Smooth muscle cell (in vitro differentiated cells): ENCODE measurements around the gene TOMM7. TPM values are rescaled to one million over a fixed set of nuclear protein-coding genes. Genes with fewer than 3 reads are reported as not detected.

Experiments used
- DNase-seq: peaks from one replicate; lab custom pipeline; 2025; ENCODE audit not compliant: unreplicated experiment; lab: John Stamatoyannopoulos, UW
- H2AFZ ChIP-seq: fragments of 200-600 bp; sonication (generic); 2 replicates; pipeline ENCODE4 v1.6.0; 2016; ENCODE audit warnings: antibody characterized with exemption, low read depth, mild to moderate bottlenecking
- H3F3A ChIP-seq: fragments of 200-600 bp; sonication (generic); 2 replicates; pipeline ENCODE4 v1.6.0; 2017; ENCODE audit warnings: antibody characterized with exemption, low read depth
- H3K27ac ChIP-seq: fragments of 200-600 bp; sonication (generic); 2 replicates; pipeline ENCODE4 v1.5.1; 2016; ENCODE audit warnings: low read depth, mild to moderate bottlenecking
- H3K27me3 ChIP-seq: fragments of 200-600 bp; sonication (generic); 2 replicates; pipeline ENCODE4 v1.6.1; 2016; ENCODE audit warnings: low read depth, mild to moderate bottlenecking
- H3K36me3 ChIP-seq: fragments of 200-600 bp; sonication (generic); 2 replicates; pipeline ENCODE4 v1.5.1; 2016; ENCODE audit warnings: low read depth
- H3K4me1 ChIP-seq: fragments of 200-600 bp; sonication (generic); 2 replicates; pipeline ENCODE4 v1.5.1; 2016; ENCODE audit warnings: low read depth
- H3K4me2 ChIP-seq: fragments of 200-600 bp; sonication (generic); 2 replicates; pipeline ENCODE4 v1.6.0; 2016; ENCODE audit warnings: mild to moderate bottlenecking
- H3K4me3 ChIP-seq: fragments of 200-600 bp; sonication (generic); 2 replicates; pipeline ENCODE4 v1.5.1; 2016; ENCODE audit warnings: mild to moderate bottlenecking
- H3K79me2 ChIP-seq: fragments of 200-600 bp; sonication (generic); 2 replicates; pipeline ENCODE4 v1.6.0; 2016; ENCODE audit warnings: low read depth, mild to moderate bottlenecking
- H3K9ac ChIP-seq: fragments of 200-600 bp; sonication (generic); 2 replicates; pipeline ENCODE4 v1.6.0; 2016; ENCODE audit warnings: low read depth
- H3K9me3 ChIP-seq: fragments of 200-600 bp; sonication (generic); replicated peaks from 2 replicates; pipeline ENCODE4 v1.5.1; 2016; ENCODE audit warnings: low read depth
- H4K20me1 ChIP-seq: fragments of 200-600 bp; sonication (generic); 2 replicates; pipeline ENCODE4 v1.6.0; 2016; ENCODE audit warnings: low read depth
- WGBS: methylation state at CpG from one replicate; pipeline ENCODE4 v1.1.7; 2016; ENCODE audit warnings: low lambda C conversion rate; 5-methylcytosine and 5-hydroxymethylcytosine counted together
- polyA plus RNA-seq: library from polyadenylated mRNA; unstranded; fragments of >200 nt; fragmentation: Nextera tagmentation; extraction: Ambion mirVana; gene quantifications from 2 replicates; pipeline ENCODE4 v1.2.1, GENCODE V29; 2016
- total RNA-seq: library from RNA; depleted of rRNA; stranded (reverse); fragments of >200 nt; gene quantifications from 2 replicates; pipeline ENCODE4 v1.2.3, GENCODE V29; 2014
- TF ChIP-seq, protein P1 (sequence below): fragments of 200-600 bp; sonication (generic); IDR thresholded peaks from 2 replicates; pipeline ENCODE4 v1.5.1; 2017; ENCODE audit warnings: borderline replicate concordance, mild to moderate bottlenecking, antibody characterized with exemption; ENCODE audit not compliant: insufficient read depth, poor library complexity, severe bottlenecking

TOMM7 gene
- total RNA-seq: 78.1 and 202 TPM in 2 replicates
- 285 and 293 TPM in 2 replicates for polyA plus RNA-seq

DNA sequence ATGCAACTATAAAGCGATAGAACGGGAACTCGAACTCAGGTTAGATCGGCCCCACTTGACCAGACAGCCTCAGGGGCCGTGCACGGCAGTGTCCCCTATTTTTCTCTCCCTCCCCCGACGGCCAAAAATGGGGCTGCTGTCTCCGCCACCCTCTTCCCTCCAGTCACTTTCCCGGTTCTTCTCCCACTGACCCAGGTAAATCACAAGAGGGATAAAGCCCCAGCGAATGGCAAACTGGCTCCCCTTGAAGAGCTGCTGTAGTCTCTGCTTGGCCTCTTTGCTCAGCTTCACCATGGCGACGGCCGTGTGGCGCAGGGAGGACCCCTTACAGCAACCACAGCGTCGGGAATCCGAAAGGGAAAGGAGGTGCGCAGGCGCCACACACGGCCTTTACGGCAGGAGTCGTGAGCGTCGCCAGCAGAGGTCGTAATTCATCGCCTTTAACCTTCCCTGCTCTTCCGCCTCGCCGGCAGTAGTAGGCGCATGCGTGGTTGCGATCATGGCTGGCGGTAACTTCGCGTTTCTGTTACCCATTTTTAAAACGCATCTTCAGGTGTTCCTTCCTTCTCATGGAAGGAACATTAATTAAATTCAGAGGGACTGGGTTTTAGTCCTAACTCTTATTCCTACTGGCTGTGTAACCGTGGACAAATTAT is at the start of gene TOMM7:
Gene TOMM7 (minus strand): TSS at position 364 of the 656 bp plus-strand sequence. CDS start 70 bp downstream, at position 294.
- TF ChIP-seq, protein P1, sequence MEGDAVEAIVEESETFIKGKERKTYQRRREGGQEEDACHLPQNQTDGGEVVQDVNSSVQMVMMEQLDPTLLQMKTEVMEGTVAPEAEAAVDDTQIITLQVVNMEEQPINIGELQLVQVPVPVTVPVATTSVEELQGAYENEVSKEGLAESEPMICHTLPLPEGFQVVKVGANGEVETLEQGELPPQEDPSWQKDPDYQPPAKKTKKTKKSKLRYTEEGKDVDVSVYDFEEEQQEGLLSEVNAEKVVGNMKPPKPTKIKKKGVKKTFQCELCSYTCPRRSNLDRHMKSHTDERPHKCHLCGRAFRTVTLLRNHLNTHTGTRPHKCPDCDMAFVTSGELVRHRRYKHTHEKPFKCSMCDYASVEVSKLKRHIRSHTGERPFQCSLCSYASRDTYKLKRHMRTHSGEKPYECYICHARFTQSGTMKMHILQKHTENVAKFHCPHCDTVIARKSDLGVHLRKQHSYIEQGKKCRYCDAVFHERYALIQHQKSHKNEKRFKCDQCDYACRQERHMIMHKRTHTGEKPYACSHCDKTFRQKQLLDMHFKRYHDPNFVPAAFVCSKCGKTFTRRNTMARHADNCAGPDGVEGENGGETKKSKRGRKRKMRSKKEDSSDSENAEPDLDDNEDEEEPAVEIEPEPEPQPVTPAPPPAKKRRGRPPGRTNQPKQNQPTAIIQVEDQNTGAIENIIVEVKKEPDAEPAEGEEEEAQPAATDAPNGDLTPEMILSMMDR: peak; percentile 40
- H3K27ac ChIP-seq: peak within 1 kb of the TSS; percentile 67
- peak within 1 kb of the TSS; percentile 92 for H3K4me2 ChIP-seq
- peak within 1 kb of the TSS; percentile 95 for H2AFZ ChIP-seq
- H3K9ac ChIP-seq: peak within 1 kb of the TSS; percentile 71
- H3K36me3 ChIP-seq: no peaks in the 10 kb centered on the region
- peak within 1 kb of the TSS; percentile 83 for H3K4me3 ChIP-seq
- under 1% methylated on average over 38 of the region's 38 CpGs for WGBS
- peaks cover 10% of the 10 kb centered on the region for H3K4me1 ChIP-seq
- no peaks in the 10 kb centered on the region for H3K9me3 ChIP-seq
- H3K79me2 ChIP-seq: peaks cover 15% of the 10 kb centered on the region
- H4K20me1 ChIP-seq: peaks cover 26% of the 10 kb centered on the region
- H3K27me3 ChIP-seq: no peaks in the 10 kb centered on the region
- DNase-seq: peak; percentile 55
- H3F3A ChIP-seq: peaks cover 3% of the 10 kb centered on the region

DNA sequence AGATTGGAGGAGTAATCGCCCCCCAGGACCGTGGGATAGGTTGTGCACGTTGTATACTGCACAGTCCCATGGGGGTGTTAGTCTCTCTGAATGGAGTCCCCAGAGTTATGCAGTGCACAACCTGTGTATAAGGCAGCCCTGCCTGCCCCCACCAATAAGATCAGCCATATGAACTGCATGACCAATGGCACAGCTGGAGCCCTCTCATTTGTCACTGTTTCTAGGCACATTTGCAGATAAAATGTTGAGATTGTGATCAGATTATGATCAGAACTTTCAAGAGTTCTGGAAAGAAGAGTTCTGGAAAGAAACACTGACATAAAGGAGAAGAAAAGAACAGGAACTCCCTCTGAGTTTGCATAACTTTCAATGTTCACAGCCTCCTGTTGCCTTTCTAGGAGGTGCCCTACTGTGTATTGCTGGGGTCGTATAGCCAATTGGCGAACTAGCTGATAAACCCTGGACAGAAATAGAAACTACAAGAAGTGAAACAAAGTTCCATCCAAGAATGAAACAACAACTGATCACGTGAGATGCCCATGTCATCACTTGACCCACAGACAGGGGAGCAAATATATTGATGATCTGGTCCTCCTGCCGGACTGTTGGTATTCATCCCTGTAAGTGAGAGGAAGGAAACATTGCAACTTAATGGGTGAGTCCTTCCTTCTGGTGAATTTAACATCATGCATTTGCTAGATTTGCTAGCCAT is 49.6 kb upstream of the TOMM7 start:
- Histone ChIP-seq H3K4me2 (no peak overlapping the region), H3K4me1 (no peaks in the 10 kb centered on the region), H3K27me3 (no peaks in the 10 kb centered on the region), H3K27ac (no peak overlapping the region), H3K79me2 (no peaks in the 10 kb centered on the region), H3K4me3 (no peak overlapping the region), H4K20me1 (no peaks in the 10 kb centered on the region), H3K9ac (no peak overlapping the region), H3K36me3 (no peaks in the 10 kb centered on the region), H3F3A (no peaks in the 10 kb centered on the region), H2AFZ (no peak overlapping the region), H3K9me3 (no peaks in the 10 kb centered on the region)
- DNase-seq: no peak
- TF ChIP-seq, protein P1: no peak
- 90% methylated on average over 7 of the region's 7 CpGs for WGBS

DNA sequence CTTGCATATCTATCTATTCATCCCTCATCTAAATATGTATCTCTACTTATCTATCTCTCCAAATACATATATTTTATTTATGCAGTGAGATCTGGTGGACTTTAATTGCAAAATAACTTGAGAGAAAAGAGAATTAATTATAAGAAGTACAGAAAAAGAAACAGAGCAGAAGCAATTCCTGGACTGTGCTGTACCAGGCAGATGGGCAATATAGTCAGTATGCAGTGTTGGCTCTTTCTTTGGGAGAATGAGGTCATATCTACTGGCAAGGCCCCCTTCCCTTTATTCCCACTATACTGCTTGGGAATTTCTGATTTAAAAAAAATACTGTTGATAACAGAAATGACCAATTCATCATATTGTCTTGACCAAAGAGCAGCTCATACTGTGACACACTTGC is 49.0 kb upstream of the TOMM7 start:
- Histone ChIP-seq H3K27ac (no peak overlapping the region), H3K9ac (no peak overlapping the region), H3K36me3 (no peaks in the 10 kb centered on the region), H3K9me3 (no peaks in the 10 kb centered on the region), H3K27me3 (no peaks in the 10 kb centered on the region), H3K4me1 (no peaks in the 10 kb centered on the region), H3K79me2 (no peaks in the 10 kb centered on the region), H3K4me3 (no peak overlapping the region), H3F3A (no peaks in the 10 kb centered on the region), H4K20me1 (no peaks in the 10 kb centered on the region), H2AFZ (no peak overlapping the region), H3K4me2 (no peak overlapping the region)
- DNase-seq: no peak
- TF ChIP-seq, protein P1: no peak
